OCI-LY7 (cell line): Measurements from ENCODE around the gene POU6F2.

Experiments
- CTCF ChIP-seq: fragments of 200-600 bp; sonication (generic); conservative IDR thresholded peaks from 2 replicates; pipeline ENCODE4 v1.5.1; 2014; ENCODE audit warnings: mild to moderate bottlenecking, antibody characterized with exemption, low read length, moderate library complexity, mixed read lengths
- EZH2phosphoT487 ChIP-seq: fragments of 200-600 bp; sonication (generic); IDR thresholded peaks from 2 replicates; pipeline ENCODE4 v1.6.1; 2018; ENCODE audit warnings: low read depth, borderline replicate concordance, mild to moderate bottlenecking, mixed run types, antibody characterized with exemption, low read length, moderate library complexity, mixed read lengths

- TF ChIP-seq CTCF = no peak
- no peak for TF ChIP-seq EZH2phosphoT487
These were observed 481.9 kb downstream of the POU6F2 start for GRCh38 chr7:39459636-39460035.
